Heart left ventricle (tissue), 16 donors: ENCODE data around the gene NSD1. TPM values are rescaled to one million over a fixed set of nuclear protein-coding genes. Genes with fewer than 3 reads are reported as not detected.
"Not testable (repeated sequence)": the region's sequence is repeated elsewhere in the genome, so short reads cannot be mapped to it uniquely, and the experiment has no call there.

Experiments
- ATAC-seq, 4 donors: fragments of 200-7000 bp; cut with Tn5 transposase; one replicate each; pipeline ENCODE4 v1.9.1; 2020 to 2022; ENCODE audit warnings: moderate library complexity in 4 of 4, mild to moderate bottlenecking in 3 of 4, moderate number of reproducible peaks in 1 of 4
- DNase-seq, 5 donors: peaks; one replicate each; pipeline ENCODE4 v3.0.0-alpha.2; 2020
- H3K27ac ChIP-seq, 12 donors: fragments of 200-600 bp; sonication (generic) in 4 of 12; one replicate each; pipeline versions ENCODE4 v1.5.0 to v1.8.0; 2016 to 2022; ENCODE audit warnings: mild to moderate bottlenecking in 2 of 12
- H3K27me3 ChIP-seq, 9 donors: fragments of 200-600 bp; sonication (generic) in 2 of 9; one replicate each; pipeline versions ENCODE4 v1.5.1 to v1.8.0; 2016 to 2022; ENCODE audit warnings: mild to moderate bottlenecking in 3 of 9
- H3K36me3 ChIP-seq, 9 donors: fragments of 200-600 bp; sonication (generic) in 2 of 9; one replicate each; pipeline versions ENCODE4 v1.5.0 to v1.8.0; 2018 to 2022; ENCODE audit warnings: mild to moderate bottlenecking in 2 of 9
- H3K4me1 ChIP-seq, 12 donors: fragments of 200-600 bp; sonication (generic) in 4 of 12; one replicate each; pipeline versions ENCODE4 v1.5.0 to v1.8.0; 2016 to 2022; ENCODE audit warnings: mild to moderate bottlenecking in 3 of 12
- H3K4me3 ChIP-seq, 12 donors: fragments of 200-600 bp; sonication (generic) in 4 of 12; one replicate each; pipeline versions ENCODE4 v1.5.0 to v1.8.0; 2017 to 2022; ENCODE audit warnings: mild to moderate bottlenecking in 9 of 12, moderate library complexity in 4 of 12
- H3K9me3 ChIP-seq, 12 donors: fragments of 200-600 bp; sonication (generic) in 4 of 12; one replicate each; pipeline versions ENCODE4 v1.5.0 to v1.8.0; 2016 to 2022; ENCODE audit warnings: mild to moderate bottlenecking in 1 of 12
- CTCF ChIP-seq, 12 donors: fragments of 200-600 bp; sonication (generic) in 4 of 12; IDR thresholded peaks; one replicate each; pipeline versions ENCODE4 v1.5.0 to v1.8.0; 2018 to 2022; ENCODE audit warnings: antibody characterized with exemption in 12 of 12, mild to moderate bottlenecking in 5 of 12
- POLR2A ChIP-seq, 2 donors: fragments of 450-650 bp; IDR thresholded peaks; one replicate each; pipeline ENCODE4 v1.6.1; 2017; ENCODE audit warnings: antibody characterized with exemption in 2 of 2, mild to moderate bottlenecking in 2 of 2, moderate library complexity in 2 of 2
- WGBS, 4 donors: extraction: QIAGEN DNeasy Blood & Tissue Kit in 2 of 4; methylation state at CpG; one replicate each; pipeline versions ENCODE4 v1.1.5 to v1.1.7; 2013 to 2018; 5-methylcytosine and 5-hydroxymethylcytosine counted together
- intact Hi-C, 10 donors: fragments of 100-400 bp; cut with DNase I; formaldehyde crosslinking; loops; one replicate each; pipeline versions ENCODE4 v1.11.1 to v1.14.2; 2022
- polyA plus RNA-seq, 2 donors: library from polyadenylated mRNA; stranded (reverse); fragments of 200-250 nt; gene quantifications; one replicate each; pipeline ENCODE4 v1.2.3, GENCODE V29; 2013
- total RNA-seq, 9 donors: library from RNA; depleted of rRNA in 2 of 9; stranded (reverse); fragments of >200 nt in 2 of 9; fragmentation: NEBNext Ultra II Directional in 3 of 9; extraction: Animal tissue kit (Norgen Biotek cat#: 25700) in 3 of 9; gene quantifications; one replicate each; pipeline versions ENCODE4 v1.1.0 to v1.2.4, GENCODE V29; 2016 to 2023
- donor health status: ischemic (EF 13 %, LVEDD 7.1; RV severe dilation, severe dysfunction).
- donor health status: healthy with polysubstance abuse.
- donor health status: DM: no; HTN: yes; CAD: no.
- donor health status: DM: no; HTN: no; CAD: no.
- donor health status: ischemic (EF 25% LVEDD 6.9; RV normal size, moderate dysfunction).
- donor health status: ischemic (EF 25% LVEDD 5.7; RV mildly dilated, moderate dysfunction).
- donor health status: healthy.
- donor health status: DM: yes; HTN: yes; CAD: no.
- donor health status: ischemic (EF 35%, LVEDD 5.7; RV mildly dilated, moderate dysfunction).
- donor health status: nonischemic (EF 11% LVEDD 7.7; RV severe dilation, severe dysfunction).
- donor health status: DM: yes; HTN: yes; CAD: no.
- donor health status: PGD.
- donor health status: ischemic (EF 29% LVEDD 5.4; RV normal size, mild dysfunction).
- donor health status: nonischemic (EF 23%, LVEDD 6.1; RV moderate dilation, normal function).

The NSD1 gene
- total and polyA plus RNA-seq, 11 donors: 10.9 to 64.6 (median 43.9) TPM

DNA sequence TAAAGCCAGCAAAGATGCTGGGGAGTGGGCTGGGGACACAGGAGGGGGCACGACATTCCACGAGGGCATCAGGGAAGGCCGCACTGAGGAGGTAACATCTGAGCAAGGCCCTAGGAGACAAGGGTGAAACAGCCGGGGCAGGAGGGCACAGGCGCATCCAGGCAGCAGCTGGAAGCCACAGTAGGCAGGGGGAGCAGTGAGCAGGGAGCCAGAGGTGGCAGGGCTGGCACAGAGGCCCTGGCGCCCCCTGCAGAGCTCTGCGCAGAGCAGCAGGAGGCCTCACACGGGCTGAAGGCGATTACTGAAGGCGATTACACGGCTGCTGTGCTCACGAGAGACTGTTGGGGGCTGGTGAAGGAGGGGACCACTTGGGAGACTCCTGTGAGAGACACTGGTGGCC, 202.5 kb downstream of the NSD1 start:
- 70 to 76% (median 72%) methylated on average over 12 of the region's 12 CpGs for WGBS, 4 donors
- peak in 1 of 4 donors; percentile 20 for ATAC-seq
- Histone ChIP-seq H3K4me1 (peaks cover 0 to 40% (median 20%) of the 10 kb centered on the region in 12 donors), H3K9me3 (no peaks in the 10 kb centered on the region), H3K36me3 (peaks cover 3 to 95% (median 83%) of the 10 kb centered on the region in 9 donors), H3K4me3 (no peak overlapping the region), H3K27ac (peak overlapping the region in 7 of 12 donors; percentile 31 to 78 (median 69)), H3K27me3 (no peaks in the 10 kb centered on the region)
- peak in 1 of 12 donors; percentile 26 for TF ChIP-seq CTCF (IDR thresholded peaks at IDR 0.05)
- no peak for TF ChIP-seq POLR2A (IDR thresholded peaks at IDR 0.05)
- no peak for DNase-seq
- intact Hi-C loops: no loop called here

DNA sequence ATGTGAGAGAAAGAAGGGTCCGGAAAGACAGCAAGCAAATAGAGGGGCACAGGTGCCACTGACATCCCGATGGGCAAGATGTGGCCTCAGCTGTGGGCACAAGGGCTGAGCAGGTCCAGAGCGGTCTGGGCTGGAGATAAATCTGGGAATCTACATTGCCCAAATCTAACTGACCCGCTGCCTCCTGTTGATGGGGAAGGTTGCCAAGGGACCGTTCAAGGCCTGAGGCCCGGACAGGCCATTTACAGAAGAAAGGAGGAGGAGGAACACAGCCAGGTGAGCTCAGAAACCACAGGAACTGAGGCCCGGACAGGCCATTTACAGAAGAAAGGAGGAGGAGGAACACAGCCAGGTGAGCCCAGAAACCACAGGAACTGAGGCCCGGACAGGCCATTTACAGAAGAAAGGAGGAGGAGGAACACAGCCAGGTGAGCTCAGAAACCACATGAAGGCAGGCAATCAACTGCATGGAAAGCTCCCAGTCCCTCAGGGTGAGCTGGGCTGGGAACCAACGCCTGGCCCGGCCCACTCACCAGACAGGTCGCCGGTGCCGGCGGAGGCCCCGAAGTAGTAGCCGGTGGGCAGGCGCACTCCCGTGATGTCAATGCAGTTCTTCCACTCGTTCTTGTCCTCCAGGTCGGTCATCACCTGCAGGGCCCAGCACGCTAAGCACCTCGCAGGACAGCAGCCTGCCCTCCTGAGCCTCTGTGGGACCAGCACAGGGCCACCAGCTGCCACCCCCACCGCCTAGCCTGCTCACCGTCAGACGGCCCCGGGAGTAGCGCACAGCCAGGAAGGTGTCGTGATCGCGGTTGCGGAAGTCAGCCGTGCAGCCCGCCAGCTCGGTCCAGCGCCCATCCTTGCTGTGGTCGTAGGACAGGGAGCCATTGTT, 203.3 kb downstream of the NSD1 start:
- TF ChIP-seq POLR2A (IDR thresholded peaks at IDR 0.05): no peak
- no peak for ATAC-seq

DNA sequence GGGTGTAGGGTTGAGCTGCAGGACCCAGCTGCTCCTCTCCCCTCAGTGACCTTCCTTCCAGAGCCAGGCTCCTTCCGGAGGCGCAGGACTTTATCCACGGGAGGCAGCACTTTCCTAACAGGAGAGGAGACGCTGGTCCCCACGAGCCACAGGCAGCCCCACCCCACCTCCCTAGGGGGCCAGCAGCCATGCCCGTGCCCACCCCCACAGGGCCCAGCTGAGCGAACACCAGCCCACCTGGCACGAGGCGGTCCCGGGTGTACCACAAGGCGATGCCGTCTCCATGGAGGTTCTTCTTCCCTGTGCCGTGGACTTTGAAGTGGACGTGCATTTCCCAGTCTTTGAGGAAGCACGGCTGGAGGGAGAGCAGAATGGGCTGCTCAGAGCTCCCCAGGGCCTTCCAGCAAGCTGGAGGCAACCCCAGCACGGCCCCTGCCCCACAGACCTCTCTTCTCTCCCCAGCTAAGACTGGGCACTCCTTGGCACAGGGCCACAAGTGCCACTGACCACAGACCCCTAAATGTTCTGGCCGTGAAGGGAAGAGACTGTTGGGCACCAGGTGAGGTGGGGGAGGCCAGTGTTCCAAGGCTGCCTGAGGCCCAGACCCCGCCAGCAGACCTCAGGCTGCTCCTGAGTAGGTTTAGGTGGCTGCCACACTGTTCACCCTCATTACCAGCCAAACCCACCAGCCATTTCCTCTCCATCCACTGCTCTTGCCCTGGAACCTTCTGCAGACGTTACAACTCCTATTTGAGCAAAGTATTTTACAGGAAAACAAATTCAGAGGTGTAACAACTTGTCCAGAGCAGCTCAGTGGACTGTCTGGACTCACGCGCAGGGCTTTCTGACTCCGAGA, 204.9 kb downstream of the NSD1 start:
- no peak for ATAC-seq
- WGBS, 4 donors: 86 to 89% (median 87%) methylated on average over 18 to 22 of the region's 22 CpGs
- no peak for DNase-seq
- H3K27ac ChIP-seq: no peak overlapping the region
- TF ChIP-seq POLR2A (IDR thresholded peaks at IDR 0.05): no peak
- TF ChIP-seq CTCF (IDR thresholded peaks at IDR 0.05): no peak
- intact Hi-C loops: no loop called here
- H3K4me1 ChIP-seq: peaks cover 0 to 40% (median 20%) of the 10 kb centered on the region in 12 donors
- no peaks in the 10 kb centered on the region for H3K27me3 ChIP-seq
- no peaks in the 10 kb centered on the region for H3K9me3 ChIP-seq
- H3K36me3 ChIP-seq: peaks cover 0 to 91% (median 83%) of the 10 kb centered on the region in 9 donors
- H3K4me3 ChIP-seq: no peak overlapping the region

More for the DNA sequence above, 203.3 kb downstream of the NSD1 start:
- Histone ChIP-seq H3K4me3 (no peak overlapping the region), H3K9me3 (no peaks in the 10 kb centered on the region), H3K27ac (peak overlapping the region in 6 of 12 donors; percentile 46 to 78 (median 70)), H3K27me3 (no peaks in the 10 kb centered on the region), H3K4me1 (peaks cover 0 to 40% (median 20%) of the 10 kb centered on the region in 12 donors), H3K36me3 (peaks cover 3 to 95% (median 83%) of the 10 kb centered on the region in 9 donors)
- intact Hi-C loops: no loop called here
- no peak for DNase-seq
- WGBS, 4 donors: 92 to 96% (median 95%) methylated on average over 21 to 36 of the region's 36 CpGs

GRCh38 chr5:177339107-177339638, 205.6 kb downstream of the NSD1 start:
- Histone ChIP-seq H3K27me3 (no peaks in the 10 kb centered on the region), H3K9me3 (no peaks in the 10 kb centered on the region), H3K36me3 (peaks cover 0 to 90% (median 76%) of the 10 kb centered on the region in 9 donors), H3K27ac (no peak overlapping the region), H3K4me1 (peaks cover 0 to 39% (median 19%) of the 10 kb centered on the region in 12 donors), H3K4me3 (no peak overlapping the region)
- no peak for DNase-seq
- intact Hi-C loops: no loop called here
- no peak for ATAC-seq
- 70 to 78% (median 77%) methylated on average over 11 of the region's 11 CpGs for WGBS, 4 donors
- no peak for TF ChIP-seq CTCF (IDR thresholded peaks at IDR 0.05)
- TF ChIP-seq POLR2A (IDR thresholded peaks at IDR 0.05): no peak

DNA sequence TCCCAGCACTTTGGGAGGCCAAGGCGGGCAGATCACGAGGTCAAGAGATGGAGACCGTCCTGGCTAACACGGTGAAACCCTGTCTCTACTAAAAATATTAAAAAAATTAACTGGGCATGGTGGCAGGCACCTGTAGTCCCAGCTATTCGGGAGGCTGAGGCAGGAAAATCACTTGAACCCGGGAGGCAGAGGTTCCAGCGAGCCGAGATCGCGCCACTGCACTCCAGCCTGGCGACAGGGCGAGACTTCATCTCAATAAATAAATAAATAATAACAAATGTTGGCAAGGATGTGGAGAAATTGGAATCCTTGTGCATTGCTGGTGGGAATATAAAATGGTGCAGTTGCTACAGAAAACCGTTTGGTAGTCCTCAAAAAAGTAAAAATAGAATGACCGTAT, 209.4 kb downstream of the NSD1 start:
- Histone ChIP-seq H3K4me1 (peaks cover 0 to 21% (median 7%) of the 10 kb centered on the region in 12 donors), H3K36me3 (peaks cover 0 to 86% (median 62%) of the 10 kb centered on the region in 9 donors)
- H3K9me3 ChIP-seq, H3K4me3 ChIP-seq, H3K27ac ChIP-seq, DNase-seq, H3K27me3 ChIP-seq, ATAC-seq, intact Hi-C loops: not testable (repeated sequence)
- 91 to 94% (median 92%) methylated on average over 14 of the region's 14 CpGs for WGBS, 4 donors
